GM23338 (cell line): ENCODE data around the gene ILKAP. TPM values are rescaled to one million over a fixed set of nuclear protein-coding genes. Genes with fewer than 3 reads are reported as not detected.
A peak's percentile ranks its signal among the peaks of the same experiment; 100 is the strongest.

ENCODE experiments used
- ATAC-seq: fragments of 200-7000 bp; cut with Tn5 transposase; 3 replicates; pipeline ENCODE4 v1.9.1; 2020
- DNase-seq: peaks from one replicate; pipeline ENCODE4 v3.0.0-alpha.2; 2015; ENCODE audit warnings: low spot score
- H2AFZ ChIP-seq: fragments of 200-600 bp; sonication (generic); 2 replicates; pipeline ENCODE4 v1.8.0; 2016; ENCODE audit warnings: antibody characterized with exemption, mild to moderate bottlenecking, moderate library complexity
- H3F3A ChIP-seq: fragments of 200-600 bp; sonication (generic); replicated peaks from 2 replicates; pipeline ENCODE4 v1.8.0; 2017; ENCODE audit warnings: antibody characterized with exemption, mixed run types, low read depth
- H3K27ac ChIP-seq: fragments of 200-600 bp; sonication (generic); 2 replicates; pipeline ENCODE4 v1.6.1; 2016; ENCODE audit warnings: low read depth
- H3K27me3 ChIP-seq: fragments of 200-600 bp; sonication (generic); 2 replicates; pipeline ENCODE4 v1.8.0; 2016; ENCODE audit warnings: mild to moderate bottlenecking, mixed run types, moderate library complexity; ENCODE audit not compliant: insufficient read depth
- H3K36me3 ChIP-seq: fragments of 200-600 bp; sonication (generic); 2 replicates; pipeline ENCODE4 v1.8.0; 2016; ENCODE audit warnings: mild to moderate bottlenecking; ENCODE audit not compliant: insufficient read depth
- H3K4me1 ChIP-seq: fragments of 200-600 bp; sonication (generic); 2 replicates; pipeline ENCODE4 v1.8.0; 2016; ENCODE audit warnings: mild to moderate bottlenecking, moderate library complexity; ENCODE audit not compliant: insufficient read depth
- H3K4me2 ChIP-seq: fragments of 200-600 bp; sonication (generic); 2 replicates; pipeline ENCODE4 v1.7.1; 2017; ENCODE audit warnings: mixed run types
- H3K4me3 ChIP-seq: fragments of 200-600 bp; sonication (generic); 2 replicates; pipeline ENCODE4 v1.6.1; 2016; ENCODE audit warnings: mixed run types
- H3K79me2 ChIP-seq: fragments of 200-600 bp; sonication (generic); replicated peaks from 2 replicates; pipeline ENCODE4 v1.8.0; 2017; ENCODE audit warnings: mild to moderate bottlenecking; ENCODE audit not compliant: insufficient read depth
- H3K9me2 ChIP-seq: fragments of 200-600 bp; sonication (generic); 2 replicates; pipeline ENCODE4 v1.8.0; 2017; ENCODE audit not compliant: insufficient read depth
- H4K20me1 ChIP-seq: fragments of 200-600 bp; sonication (generic); replicated peaks from 2 replicates; pipeline ENCODE4 v1.8.0; 2017; ENCODE audit warnings: mild to moderate bottlenecking; ENCODE audit not compliant: insufficient read depth
- H3K27ac Mint-ChIP-seq: 2 replicates; pipeline ENCODE4 v1.8.0; 2020; ENCODE audit warnings: inconsistent platforms, mild to moderate bottlenecking, moderate library complexity, mixed read lengths
- H3K27me3 Mint-ChIP-seq: 3 replicates; pipeline ENCODE4 v1.8.0; 2022; ENCODE audit warnings: low read depth, mild to moderate bottlenecking, moderate library complexity, mixed read lengths, inconsistent platforms; ENCODE audit not compliant: insufficient read depth, poor library complexity
- H3K36me3 Mint-ChIP-seq: 3 replicates; pipeline ENCODE4 v1.8.0; 2021; ENCODE audit warnings: low read depth, mild to moderate bottlenecking, inconsistent platforms, moderate library complexity, mixed read lengths
- H3K4me1 Mint-ChIP-seq: 3 replicates; pipeline ENCODE4 v1.8.0; 2020; ENCODE audit warnings: mild to moderate bottlenecking, inconsistent platforms, mixed read lengths
- H3K4me3 Mint-ChIP-seq: 3 replicates; pipeline ENCODE4 v1.8.0; 2021; ENCODE audit warnings: moderate library complexity, mild to moderate bottlenecking, inconsistent platforms, mixed read lengths
- H3K9me3 Mint-ChIP-seq: 3 replicates; pipeline ENCODE4 v1.8.0; 2020; ENCODE audit warnings: moderate library complexity, mild to moderate bottlenecking, inconsistent platforms, mixed read lengths
- CREB1 ChIP-seq: fragments of 250-450 bp; sonication (Bioruptor Pico); IDR thresholded peaks from 2 replicates; pipeline ENCODE4 v1.5.0; 2020; ENCODE audit warnings: low read depth, mild to moderate bottlenecking, moderate library complexity
- EZH2 ChIP-seq: fragments of 200-600 bp; sonication (generic); IDR thresholded peaks from one replicate; pipeline ENCODE4 v1.8.0; 2017; ENCODE audit warnings: antibody characterized with exemption, mild to moderate bottlenecking, low read depth; ENCODE audit not compliant: unreplicated experiment
- EZH2phosphoT487 ChIP-seq: fragments of 200-600 bp; sonication (generic); IDR thresholded peaks from one replicate; pipeline ENCODE4 v1.8.1; 2018; ENCODE audit warnings: antibody characterized with exemption; ENCODE audit not compliant: unreplicated experiment
- JUNB ChIP-seq: IDR thresholded peaks from one replicate; pipeline ENCODE4 v1.6.1; 2016; ENCODE audit warnings: antibody characterized with exemption; ENCODE audit not compliant: unreplicated experiment
- NANOG ChIP-seq: IDR thresholded peaks from 2 replicates; pipeline ENCODE4 v1.6.1; 2016; ENCODE audit warnings: antibody characterized with exemption, borderline replicate concordance
- STAT1 ChIP-seq: IDR thresholded peaks from one replicate; pipeline ENCODE4 v1.6.1; 2016; ENCODE audit warnings: antibody characterized with exemption; ENCODE audit not compliant: unreplicated experiment
- ZNF114 ChIP-seq: fragments of 250-450 bp; sonication (Bioruptor Pico); IDR thresholded peaks from 2 replicates; pipeline ENCODE4 v1.5.0; 2020; ENCODE audit warnings: mild to moderate bottlenecking, moderate library complexity
- ZNF331 ChIP-seq: fragments of 250-450 bp; sonication (Bioruptor Pico); IDR thresholded peaks from 2 replicates; pipeline ENCODE4 v1.5.0; 2020; ENCODE audit warnings: low read depth, mild to moderate bottlenecking, moderate library complexity
- polyA plus RNA-seq: library from polyadenylated mRNA; unstranded; fragments of >200 nt; fragmentation: Nextera tagmentation; extraction: Ambion mirVana; gene quantifications from 2 replicates; pipeline ENCODE4 v1.2.1, GENCODE V29; 2016
- total RNA-seq: library from RNA; depleted of rRNA; stranded (reverse); fragments of >200 nt; shearing (Covaris generic); gene quantifications from 2 replicates; pipeline ENCODE4 v1.2.3, GENCODE V29; 2014
- TF ChIP-seq, protein P1 (sequence below): IDR thresholded peaks from one replicate; pipeline ENCODE4 v1.6.1; 2018; ENCODE audit warnings: antibody characterized with exemption; ENCODE audit not compliant: unreplicated experiment
- TF ChIP-seq, protein P2 (sequence below), 2 experiments: fragments of 200-600 bp in 1 of 2; sonication (generic) in 1 of 2; conservative IDR thresholded peaks; 2 replicates each; pipeline versions ENCODE4 v1.5.1 to v1.6.1; 2016 to 2017; ENCODE audit warnings: antibody characterized with exemption in 2 of 2, low read depth in 2 of 2, mild to moderate bottlenecking in 2 of 2, moderate library complexity in 1 of 2
- TF ChIP-seq, protein P3 (sequence below): IDR thresholded peaks from 2 replicates; pipeline ENCODE4 v1.6.1; 2016; ENCODE audit warnings: antibody characterized with exemption
- TF ChIP-seq, protein P4 (sequence below): fragments of 250-450 bp; sonication (Bioruptor Pico); IDR thresholded peaks from 2 replicates; pipeline ENCODE4 v1.5.0; 2020; ENCODE audit warnings: mild to moderate bottlenecking, moderate library complexity

The ILKAP gene
- total and polyA plus RNA-seq, 2 experiments from 2014 or later = 17.0 to 35.9 TPM

DNA sequence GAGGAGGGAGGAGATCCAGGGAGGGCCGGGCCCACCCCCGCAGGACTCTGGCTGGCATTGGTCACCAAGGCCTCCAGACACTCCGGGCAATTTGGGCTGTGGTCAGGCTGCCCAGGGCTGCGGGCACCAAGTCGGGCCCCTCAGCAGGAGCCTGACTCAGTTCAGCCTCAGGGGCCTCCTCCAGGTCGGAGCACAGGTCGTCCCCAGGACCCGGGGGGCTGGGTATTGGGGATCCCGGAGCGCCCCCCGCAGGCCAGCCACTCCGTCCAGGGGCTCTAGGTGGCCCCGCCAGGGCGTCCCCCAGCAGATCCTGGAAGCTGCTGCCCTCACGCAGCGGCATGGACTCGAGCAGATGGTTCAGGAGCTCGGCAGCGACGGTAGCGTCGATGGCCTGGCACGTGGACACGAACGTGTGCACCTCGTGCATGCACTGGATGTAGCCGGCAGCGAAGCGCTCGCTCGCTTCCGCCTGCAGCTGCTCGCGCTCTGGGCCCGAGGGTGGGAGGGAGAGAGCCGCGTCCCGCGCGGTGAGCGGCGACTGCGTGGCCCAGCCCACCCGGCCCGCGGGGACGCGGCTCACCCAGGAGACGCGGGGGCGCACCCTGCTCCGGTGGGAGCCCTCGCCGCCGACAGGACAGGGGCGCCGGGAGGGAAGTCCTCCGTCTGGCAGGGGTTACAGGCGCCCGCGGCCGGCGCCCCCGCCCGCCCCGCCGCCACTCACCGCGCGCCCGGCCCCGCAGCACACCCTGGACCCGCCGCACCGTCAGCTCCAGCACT lies 35.5 kb upstream of the ILKAP start:
- Histone ChIP-seq H2AFZ (no peak overlapping the region), H3K27me3 (peaks cover 64% of the 10 kb centered on the region), H3F3A (peaks cover 4% of the 10 kb centered on the region; the same call in 1 of the 2 replicates), H3K4me1 (peaks cover 7% of the 10 kb centered on the region; the same call in 1 of the 2 replicates), H4K20me1 (peaks cover 6% of the 10 kb centered on the region; the same call in 1 of the 2 replicates), H3K27ac (no peak overlapping the region), H3K79me2 (no peaks in the 10 kb centered on the region), H3K4me2 (peak overlapping the region; percentile 64), H3K4me3 (peak overlapping the region; percentile 64; the same call in 1 of the 2 replicates), H3K36me3 (no peaks in the 10 kb centered on the region), H3K9me2 (peaks cover 3% of the 10 kb centered on the region)
- Mint-ChIP-seq H3K9me3 (peaks cover 8% of the 10 kb centered on the region), H3K27me3 (peaks cover 44% of the 10 kb centered on the region), H3K36me3 (peaks cover 7% of the 10 kb centered on the region), H3K4me3 (peak overlapping the region; percentile 62; the same call in 2 of the 3 replicates), H3K27ac (no peak overlapping the region), H3K4me1 (peaks cover 20% of the 10 kb centered on the region)
- ATAC-seq = no peak
- peak; percentile 56 for DNase-seq
- TF ChIP-seq NANOG = no peak
- TF ChIP-seq, protein P1, sequence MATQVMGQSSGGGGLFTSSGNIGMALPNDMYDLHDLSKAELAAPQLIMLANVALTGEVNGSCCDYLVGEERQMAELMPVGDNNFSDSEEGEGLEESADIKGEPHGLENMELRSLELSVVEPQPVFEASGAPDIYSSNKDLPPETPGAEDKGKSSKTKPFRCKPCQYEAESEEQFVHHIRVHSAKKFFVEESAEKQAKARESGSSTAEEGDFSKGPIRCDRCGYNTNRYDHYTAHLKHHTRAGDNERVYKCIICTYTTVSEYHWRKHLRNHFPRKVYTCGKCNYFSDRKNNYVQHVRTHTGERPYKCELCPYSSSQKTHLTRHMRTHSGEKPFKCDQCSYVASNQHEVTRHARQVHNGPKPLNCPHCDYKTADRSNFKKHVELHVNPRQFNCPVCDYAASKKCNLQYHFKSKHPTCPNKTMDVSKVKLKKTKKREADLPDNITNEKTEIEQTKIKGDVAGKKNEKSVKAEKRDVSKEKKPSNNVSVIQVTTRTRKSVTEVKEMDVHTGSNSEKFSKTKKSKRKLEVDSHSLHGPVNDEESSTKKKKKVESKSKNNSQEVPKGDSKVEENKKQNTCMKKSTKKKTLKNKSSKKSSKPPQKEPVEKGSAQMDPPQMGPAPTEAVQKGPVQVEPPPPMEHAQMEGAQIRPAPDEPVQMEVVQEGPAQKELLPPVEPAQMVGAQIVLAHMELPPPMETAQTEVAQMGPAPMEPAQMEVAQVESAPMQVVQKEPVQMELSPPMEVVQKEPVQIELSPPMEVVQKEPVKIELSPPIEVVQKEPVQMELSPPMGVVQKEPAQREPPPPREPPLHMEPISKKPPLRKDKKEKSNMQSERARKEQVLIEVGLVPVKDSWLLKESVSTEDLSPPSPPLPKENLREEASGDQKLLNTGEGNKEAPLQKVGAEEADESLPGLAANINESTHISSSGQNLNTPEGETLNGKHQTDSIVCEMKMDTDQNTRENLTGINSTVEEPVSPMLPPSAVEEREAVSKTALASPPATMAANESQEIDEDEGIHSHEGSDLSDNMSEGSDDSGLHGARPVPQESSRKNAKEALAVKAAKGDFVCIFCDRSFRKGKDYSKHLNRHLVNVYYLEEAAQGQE = no peak
- TF ChIP-seq ZNF114 (CRISPR knock-in tag) = no peak
- no peak for TF ChIP-seq ZNF331 (CRISPR knock-in tag)
- no peak for TF ChIP-seq EZH2
- no peak for TF ChIP-seq JUNB
- TF ChIP-seq EZH2phosphoT487 = no peak
- TF ChIP-seq STAT1 = no peak
- TF ChIP-seq, protein P2, sequence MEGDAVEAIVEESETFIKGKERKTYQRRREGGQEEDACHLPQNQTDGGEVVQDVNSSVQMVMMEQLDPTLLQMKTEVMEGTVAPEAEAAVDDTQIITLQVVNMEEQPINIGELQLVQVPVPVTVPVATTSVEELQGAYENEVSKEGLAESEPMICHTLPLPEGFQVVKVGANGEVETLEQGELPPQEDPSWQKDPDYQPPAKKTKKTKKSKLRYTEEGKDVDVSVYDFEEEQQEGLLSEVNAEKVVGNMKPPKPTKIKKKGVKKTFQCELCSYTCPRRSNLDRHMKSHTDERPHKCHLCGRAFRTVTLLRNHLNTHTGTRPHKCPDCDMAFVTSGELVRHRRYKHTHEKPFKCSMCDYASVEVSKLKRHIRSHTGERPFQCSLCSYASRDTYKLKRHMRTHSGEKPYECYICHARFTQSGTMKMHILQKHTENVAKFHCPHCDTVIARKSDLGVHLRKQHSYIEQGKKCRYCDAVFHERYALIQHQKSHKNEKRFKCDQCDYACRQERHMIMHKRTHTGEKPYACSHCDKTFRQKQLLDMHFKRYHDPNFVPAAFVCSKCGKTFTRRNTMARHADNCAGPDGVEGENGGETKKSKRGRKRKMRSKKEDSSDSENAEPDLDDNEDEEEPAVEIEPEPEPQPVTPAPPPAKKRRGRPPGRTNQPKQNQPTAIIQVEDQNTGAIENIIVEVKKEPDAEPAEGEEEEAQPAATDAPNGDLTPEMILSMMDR (conservative IDR thresholded peaks at IDR 0.05; ENCODE audit: low read depth in 2 of 2) = peak in 1 of 2 experiments; percentile 38; a peak in 3 of 4 replicates
- TF ChIP-seq, protein P3, sequence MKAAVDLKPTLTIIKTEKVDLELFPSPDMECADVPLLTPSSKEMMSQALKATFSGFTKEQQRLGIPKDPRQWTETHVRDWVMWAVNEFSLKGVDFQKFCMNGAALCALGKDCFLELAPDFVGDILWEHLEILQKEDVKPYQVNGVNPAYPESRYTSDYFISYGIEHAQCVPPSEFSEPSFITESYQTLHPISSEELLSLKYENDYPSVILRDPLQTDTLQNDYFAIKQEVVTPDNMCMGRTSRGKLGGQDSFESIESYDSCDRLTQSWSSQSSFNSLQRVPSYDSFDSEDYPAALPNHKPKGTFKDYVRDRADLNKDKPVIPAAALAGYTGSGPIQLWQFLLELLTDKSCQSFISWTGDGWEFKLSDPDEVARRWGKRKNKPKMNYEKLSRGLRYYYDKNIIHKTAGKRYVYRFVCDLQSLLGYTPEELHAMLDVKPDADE = no peak
- TF ChIP-seq CREB1 = peak; percentile 18; the same call in 1 of the 2 replicates
- TF ChIP-seq, protein P4, sequence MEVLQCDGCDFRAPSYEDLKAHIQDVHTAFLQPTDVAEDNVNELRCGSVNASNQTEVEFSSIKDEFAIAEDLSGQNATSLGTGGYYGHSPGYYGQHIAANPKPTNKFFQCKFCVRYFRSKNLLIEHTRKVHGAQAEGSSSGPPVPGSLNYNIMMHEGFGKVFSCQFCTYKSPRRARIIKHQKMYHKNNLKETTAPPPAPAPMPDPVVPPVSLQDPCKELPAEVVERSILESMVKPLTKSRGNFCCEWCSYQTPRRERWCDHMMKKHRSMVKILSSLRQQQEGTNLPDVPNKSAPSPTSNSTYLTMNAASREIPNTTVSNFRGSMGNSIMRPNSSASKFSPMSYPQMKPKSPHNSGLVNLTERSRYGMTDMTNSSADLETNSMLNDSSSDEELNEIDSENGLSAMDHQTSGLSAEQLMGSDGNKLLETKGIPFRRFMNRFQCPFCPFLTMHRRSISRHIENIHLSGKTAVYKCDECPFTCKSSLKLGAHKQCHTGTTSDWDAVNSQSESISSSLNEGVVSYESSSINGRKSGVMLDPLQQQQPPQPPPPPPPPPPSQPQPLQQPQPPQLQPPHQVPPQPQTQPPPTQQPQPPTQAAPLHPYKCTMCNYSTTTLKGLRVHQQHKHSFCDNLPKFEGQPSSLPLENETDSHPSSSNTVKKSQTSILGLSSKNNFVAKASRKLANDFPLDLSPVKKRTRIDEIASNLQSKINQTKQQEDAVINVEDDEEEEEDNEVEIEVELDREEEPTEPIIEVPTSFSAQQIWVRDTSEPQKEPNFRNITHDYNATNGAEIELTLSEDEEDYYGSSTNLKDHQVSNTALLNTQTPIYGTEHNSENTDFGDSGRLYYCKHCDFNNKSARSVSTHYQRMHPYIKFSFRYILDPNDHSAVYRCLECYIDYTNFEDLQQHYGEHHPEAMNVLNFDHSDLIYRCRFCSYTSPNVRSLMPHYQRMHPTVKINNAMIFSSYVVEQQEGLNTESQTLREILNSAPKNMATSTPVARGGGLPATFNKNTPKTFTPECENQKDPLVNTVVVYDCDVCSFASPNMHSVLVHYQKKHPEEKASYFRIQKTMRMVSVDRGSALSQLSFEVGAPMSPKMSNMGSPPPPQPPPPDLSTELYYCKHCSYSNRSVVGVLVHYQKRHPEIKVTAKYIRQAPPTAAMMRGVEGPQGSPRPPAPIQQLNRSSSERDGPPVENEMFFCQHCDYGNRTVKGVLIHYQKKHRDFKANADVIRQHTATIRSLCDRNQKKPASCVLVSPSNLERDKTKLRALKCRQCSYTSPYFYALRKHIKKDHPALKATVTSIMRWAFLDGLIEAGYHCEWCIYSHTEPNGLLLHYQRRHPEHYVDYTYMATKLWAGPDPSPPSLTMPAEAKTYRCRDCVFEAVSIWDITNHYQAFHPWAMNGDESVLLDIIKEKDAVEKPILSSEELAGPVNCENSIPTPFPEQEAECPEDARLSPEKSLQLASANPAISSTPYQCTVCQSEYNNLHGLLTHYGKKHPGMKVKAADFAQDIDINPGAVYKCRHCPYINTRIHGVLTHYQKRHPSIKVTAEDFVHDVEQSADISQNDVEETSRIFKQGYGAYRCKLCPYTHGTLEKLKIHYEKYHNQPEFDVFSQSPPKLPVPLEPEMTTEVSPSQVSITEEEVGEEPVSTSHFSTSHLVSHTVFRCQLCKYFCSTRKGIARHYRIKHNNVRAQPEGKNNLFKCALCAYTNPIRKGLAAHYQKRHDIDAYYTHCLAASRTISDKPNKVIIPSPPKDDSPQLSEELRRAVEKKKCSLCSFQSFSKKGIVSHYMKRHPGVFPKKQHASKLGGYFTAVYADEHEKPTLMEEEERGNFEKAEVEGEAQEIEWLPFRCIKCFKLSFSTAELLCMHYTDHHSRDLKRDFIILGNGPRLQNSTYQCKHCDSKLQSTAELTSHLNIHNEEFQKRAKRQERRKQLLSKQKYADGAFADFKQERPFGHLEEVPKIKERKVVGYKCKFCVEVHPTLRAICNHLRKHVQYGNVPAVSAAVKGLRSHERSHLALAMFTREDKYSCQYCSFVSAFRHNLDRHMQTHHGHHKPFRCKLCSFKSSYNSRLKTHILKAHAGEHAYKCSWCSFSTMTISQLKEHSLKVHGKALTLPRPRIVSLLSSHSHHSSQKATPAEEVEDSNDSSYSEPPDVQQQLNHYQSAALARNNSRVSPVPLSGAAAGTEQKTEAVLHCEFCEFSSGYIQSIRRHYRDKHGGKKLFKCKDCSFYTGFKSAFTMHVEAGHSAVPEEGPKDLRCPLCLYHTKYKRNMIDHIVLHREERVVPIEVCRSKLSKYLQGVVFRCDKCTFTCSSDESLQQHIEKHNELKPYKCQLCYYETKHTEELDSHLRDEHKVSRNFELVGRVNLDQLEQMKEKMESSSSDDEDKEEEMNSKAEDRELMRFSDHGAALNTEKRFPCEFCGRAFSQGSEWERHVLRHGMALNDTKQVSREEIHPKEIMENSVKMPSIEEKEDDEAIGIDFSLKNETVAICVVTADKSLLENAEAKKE (CRISPR knock-in tag) = no peak
